Ovary (tissue), 3 donors: Measurements from ENCODE around the gene ABTB2.

Experiments
- EP300 ChIP-seq: sonication (generic); formaldehyde crosslinking; IDR thresholded peaks from one replicate; pipeline ENCODE4 v1.6.1; 2017; ENCODE audit warnings: antibody characterized with exemption
- POLR2A ChIP-seq: fragments of 450-650 bp; IDR thresholded peaks from one replicate; pipeline ENCODE4 v1.6.1; 2017; ENCODE audit warnings: antibody characterized with exemption, mild to moderate bottlenecking, moderate library complexity
- TF ChIP-seq, protein P1 (sequence below), 3 donors: fragments of 450-650 bp in 2 of 3; fragments of 200-600 bp in 1 of 3; IDR thresholded peaks; one replicate each; pipeline versions ENCODE4 v1.5.1 to v1.8.0; 2016 to 2022; ENCODE audit warnings: antibody characterized with exemption in 3 of 3, mild to moderate bottlenecking in 1 of 3
- donor health status: DM: no; HTN: no; CAD: no.

DNA sequence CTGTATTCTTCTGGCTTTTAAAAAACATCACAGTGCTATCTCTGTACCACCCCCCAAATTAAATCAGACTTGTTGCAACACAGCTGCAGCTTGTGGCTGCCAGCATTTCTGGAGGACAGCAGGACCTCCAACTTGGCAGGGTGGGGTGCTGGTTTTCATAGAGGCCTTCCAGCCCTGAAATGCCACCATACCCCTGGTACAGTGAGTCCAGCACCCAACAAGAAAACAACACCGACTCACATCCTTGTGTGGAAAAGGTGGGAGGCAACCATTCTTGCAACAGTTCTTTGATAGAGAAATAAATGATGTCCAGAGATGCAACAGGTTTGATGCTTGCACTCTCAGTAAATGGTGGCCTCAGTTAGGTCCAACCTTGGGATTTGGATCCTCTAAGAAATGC lies 96.0 kb downstream of the ABTB2 start:
- no peak for TF ChIP-seq POLR2A
- TF ChIP-seq, protein P1, sequence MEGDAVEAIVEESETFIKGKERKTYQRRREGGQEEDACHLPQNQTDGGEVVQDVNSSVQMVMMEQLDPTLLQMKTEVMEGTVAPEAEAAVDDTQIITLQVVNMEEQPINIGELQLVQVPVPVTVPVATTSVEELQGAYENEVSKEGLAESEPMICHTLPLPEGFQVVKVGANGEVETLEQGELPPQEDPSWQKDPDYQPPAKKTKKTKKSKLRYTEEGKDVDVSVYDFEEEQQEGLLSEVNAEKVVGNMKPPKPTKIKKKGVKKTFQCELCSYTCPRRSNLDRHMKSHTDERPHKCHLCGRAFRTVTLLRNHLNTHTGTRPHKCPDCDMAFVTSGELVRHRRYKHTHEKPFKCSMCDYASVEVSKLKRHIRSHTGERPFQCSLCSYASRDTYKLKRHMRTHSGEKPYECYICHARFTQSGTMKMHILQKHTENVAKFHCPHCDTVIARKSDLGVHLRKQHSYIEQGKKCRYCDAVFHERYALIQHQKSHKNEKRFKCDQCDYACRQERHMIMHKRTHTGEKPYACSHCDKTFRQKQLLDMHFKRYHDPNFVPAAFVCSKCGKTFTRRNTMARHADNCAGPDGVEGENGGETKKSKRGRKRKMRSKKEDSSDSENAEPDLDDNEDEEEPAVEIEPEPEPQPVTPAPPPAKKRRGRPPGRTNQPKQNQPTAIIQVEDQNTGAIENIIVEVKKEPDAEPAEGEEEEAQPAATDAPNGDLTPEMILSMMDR (IDR thresholded peaks at IDR 0.05), result no peak
- no peak for TF ChIP-seq EP300
